H1 (cell line): ENCODE data around the gene SLC37A1.

Source experiments
- BRCA1 ChIP-seq: IDR thresholded peaks from 2 replicates; pipeline ENCODE4 v1.6.1; 2012; ENCODE audit warnings: low read depth, low read length, improper control_type of control experiment
- CEBPB ChIP-seq: IDR thresholded peaks from 2 replicates; pipeline ENCODE4 v1.6.1; 2012; ENCODE audit warnings: low read depth, low read length
- CTCF ChIP-seq, 3 experiments: IDR thresholded peaks; 1 replicate in 2 of 3; 2 replicates in 1 of 3; pipeline versions ENCODE4 v1.5.1 to v1.6.1; 2011; ENCODE audit warnings: low read length in 3 of 3, mild to moderate bottlenecking in 3 of 3, inconsistent platforms in 2 of 3, low read depth in 1 of 3, moderate library complexity in 1 of 3; ENCODE audit not compliant: insufficient read depth in 1 of 3; ENCODE audit errors: control extremely low read depth in 1 of 3
- EP300 ChIP-seq, 2 experiments: IDR thresholded peaks; 1 replicate in 1 of 2; 2 replicates in 1 of 2; pipeline ENCODE4 v1.6.1; 2011 to 2012; ENCODE audit warnings: low read depth in 2 of 2, low read length in 2 of 2, mild to moderate bottlenecking in 2 of 2, borderline replicate concordance in 1 of 2, inconsistent platforms in 1 of 2, moderate library complexity in 1 of 2
- KDM1A ChIP-seq: fragments of 200-600, 300-600 bp; sonication (generic); IDR thresholded peaks from 2 replicates; pipeline ENCODE4 v1.7.1; 2016; ENCODE audit warnings: mild to moderate bottlenecking, low read length, borderline replicate concordance
- PHF8 ChIP-seq: fragments of 200-600 bp; sonication (generic); conservative IDR thresholded peaks from 2 replicates; pipeline ENCODE4 v1.7.1; 2012; ENCODE audit warnings: low read depth, mild to moderate bottlenecking, inconsistent platforms, low read length, moderate library complexity
- POLR2AphosphoS5 ChIP-seq: IDR thresholded peaks from 2 replicates; pipeline ENCODE4 v1.6.1; 2011; ENCODE audit warnings: low read depth, low read length
- RBBP5 ChIP-seq: IDR thresholded peaks from 2 replicates; pipeline ENCODE4 v1.7.1; 2012; ENCODE audit warnings: low read depth, mild to moderate bottlenecking, inconsistent platforms, low read length, moderate library complexity, borderline replicate concordance
- SP4 ChIP-seq: IDR thresholded peaks from 2 replicates; pipeline ENCODE4 v1.6.1; 2012; ENCODE audit warnings: low read length, inconsistent platforms
- TBP ChIP-seq: IDR thresholded peaks from 2 replicates; pipeline ENCODE4 v1.6.1; 2011; ENCODE audit warnings: low read depth, low read length, improper control_type of control experiment
- USF2 ChIP-seq: IDR thresholded peaks from 2 replicates; pipeline ENCODE4 v1.6.1; 2011; ENCODE audit warnings: low read length, improper control_type of control experiment
- ZNF274 ChIP-seq: IDR thresholded peaks from 2 replicates; pipeline ENCODE4 v1.7.0; 2012; ENCODE audit warnings: low read length, borderline replicate concordance; ENCODE audit errors: extremely low read depth

DNA sequence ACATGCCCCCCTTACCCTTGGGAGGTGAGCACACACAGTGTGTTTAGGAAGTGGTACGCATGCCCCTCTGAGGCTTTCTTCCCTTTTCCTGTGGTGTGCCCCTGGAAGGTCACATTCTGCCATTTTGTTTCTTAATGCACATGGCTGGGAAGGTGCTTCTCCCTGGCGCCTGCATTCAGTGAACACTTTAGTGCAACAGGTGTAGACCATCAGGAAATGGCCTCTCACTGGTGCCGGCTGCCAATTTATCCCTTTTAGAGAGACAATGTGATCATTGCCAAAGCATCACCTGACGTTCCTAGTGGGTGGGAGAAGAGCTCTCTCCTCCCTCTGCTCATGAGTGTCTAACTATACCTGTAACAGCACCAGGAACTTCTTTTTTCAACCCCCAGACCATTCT lies 88.0 kb downstream of the SLC37A1 start:
- TF ChIP-seq CTCF (IDR thresholded peaks at IDR 0.05; ENCODE audit: control extremely low read depth in 1 of 3, insufficient read depth in 1 of 3, low read depth in 1 of 3, low read length in 3 of 3) (no peak), BRCA1 (no peak), SP4 (no peak), RBBP5 (no peak), PHF8 (no peak), TBP (no peak), EP300 (IDR thresholded peaks at IDR 0.05; ENCODE audit: borderline replicate concordance in 1 of 2, low read depth in 2 of 2, low read length in 2 of 2) (no peak), POLR2AphosphoS5 (no peak), KDM1A (no peak), ZNF274 (no peak), CEBPB (no peak), USF2 (no peak)
